Measurements from ENCODE around the gene FOXE3. TPM values are rescaled to one million over a fixed set of nuclear protein-coding genes. Genes with fewer than 3 reads are reported as not detected.

Gene FOXE3
- total RNA-seq, 1 experiment from 2014 or later: not detected

DNA sequence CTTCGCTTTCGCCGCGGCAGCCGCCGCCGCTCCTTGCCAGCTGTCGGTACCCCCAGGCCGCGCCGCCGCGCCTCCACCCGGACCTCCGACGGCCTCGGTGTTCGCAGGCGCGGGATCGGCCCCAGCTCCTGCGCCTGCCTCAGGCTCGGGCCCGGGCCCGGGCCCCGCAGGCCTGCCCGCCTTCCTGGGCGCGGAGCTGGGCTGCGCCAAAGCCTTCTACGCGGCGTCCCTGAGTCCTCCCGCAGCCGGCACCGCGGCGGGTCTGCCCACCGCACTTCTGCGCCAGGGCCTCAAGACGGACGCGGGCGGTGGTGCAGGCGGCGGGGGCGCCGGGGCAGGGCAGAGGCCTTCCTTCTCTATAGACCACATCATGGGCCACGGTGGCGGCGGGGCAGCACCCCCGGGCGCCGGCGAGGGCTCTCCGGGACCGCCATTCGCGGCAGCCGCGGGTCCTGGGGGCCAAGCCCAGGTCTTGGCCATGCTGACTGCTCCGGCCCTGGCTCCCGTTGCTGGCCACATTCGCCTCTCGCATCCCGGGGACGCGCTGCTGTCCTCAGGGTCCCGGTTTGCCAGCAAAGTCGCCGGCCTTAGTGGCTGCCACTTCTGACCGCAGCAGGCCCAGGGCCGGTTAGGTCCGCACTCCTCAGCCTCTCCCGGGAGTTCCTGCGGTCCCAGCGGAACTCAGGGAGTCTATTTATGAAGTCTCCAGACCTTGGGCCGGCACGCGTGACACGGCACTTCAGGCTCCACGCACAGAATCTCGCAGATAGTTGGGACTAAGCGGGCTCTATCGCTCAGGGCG is 23.1 kb downstream of the FOXE3 start:
- DNase-seq (no peak), ATAC-seq (no peak)
- no peaks in the 10 kb centered on the region for H3K9me3 ChIP-seq (ENCODE audit: low read length)
- peaks cover 12% of the 10 kb centered on the region; the same call in 1 of the 2 replicates for H3K4me1 ChIP-seq (ENCODE audit: insufficient read depth, low read length)
- no peaks in the 10 kb centered on the region for H3K27me3 ChIP-seq (ENCODE audit: low read length)
- no peaks in the 10 kb centered on the region for H3F3A ChIP-seq (ENCODE audit: low read length, unreplicated experiment)
- ChIA-PET CTCF (no interaction called here), POLR2A (ENCODE audit: unreplicated experiment) (no interaction called here)
- H3K79me2 ChIP-seq (ENCODE audit: low read length): no peaks in the 10 kb centered on the region
- intact Hi-C loops (cut with micrococcal nuclease): loop anchor here (5.0 to 10.0 kb wide), 2 partner anchors 126 to 488 kb away; no protein-coding TSS in a partner anchor
- no peak for TF ChIP-seq EZH2 (IDR thresholded peaks at IDR 0.05; ENCODE audit: low read length, unreplicated experiment)
- no peak for TF ChIP-seq EZH2phosphoT487 (IDR thresholded peaks at IDR 0.05; ENCODE audit: borderline replicate concordance, low read length)
- TF ChIP-seq CTCF (conservative IDR thresholded peaks at IDR 0.05; ENCODE audit: low read depth, low read length): no peak
- H3K9ac ChIP-seq (ENCODE audit: low read length): no peak overlapping the region
- H3K27ac ChIP-seq (ENCODE audit: low read length): no peak overlapping the region
- no peak overlapping the region for H3K4me3 ChIP-seq (ENCODE audit: low read length)
- no TSS peak for BruUV-seq (replicated peaks)
- no peaks in the 10 kb centered on the region for H3K9me2 ChIP-seq (replicated peaks; ENCODE audit: low read length)
- no peak overlapping the region for H2AFZ ChIP-seq (ENCODE audit: low read length)
- H4K20me1 ChIP-seq (ENCODE audit: low read length): no peaks in the 10 kb centered on the region
- H3K36me3 ChIP-seq (ENCODE audit: low read depth, low read length): no peaks in the 10 kb centered on the region
- H3K4me2 ChIP-seq (ENCODE audit: low read length): no peak overlapping the region

- H3K27ac ChIP-seq (ENCODE audit: low read length): no peak overlapping the region
- TF ChIP-seq CTCF (conservative IDR thresholded peaks at IDR 0.05; ENCODE audit: low read depth, low read length): no peak
- TF ChIP-seq EZH2phosphoT487 (IDR thresholded peaks at IDR 0.05; ENCODE audit: borderline replicate concordance, low read length): no peak
- no peak for TF ChIP-seq EZH2 (IDR thresholded peaks at IDR 0.05; ENCODE audit: low read length, unreplicated experiment)
- DNase-seq: no peak
- no peaks in the 10 kb centered on the region for H3K27me3 ChIP-seq (ENCODE audit: low read length)
- no peak for ATAC-seq
- H3K4me1 ChIP-seq (ENCODE audit: insufficient read depth, low read length): peaks cover 6% of the 10 kb centered on the region; the same call in 1 of the 2 replicates
- intact Hi-C loops (cut with micrococcal nuclease): loop anchor here (5.0 to 10.0 kb wide), 2 partner anchors 125 to 487 kb away; no protein-coding TSS in a partner anchor
- H3F3A ChIP-seq (ENCODE audit: low read length, unreplicated experiment): no peaks in the 10 kb centered on the region
- no peak overlapping the region for H3K4me2 ChIP-seq (ENCODE audit: low read length)
- H3K36me3 ChIP-seq (ENCODE audit: low read depth, low read length): no peaks in the 10 kb centered on the region
- ChIA-PET POLR2A (ENCODE audit: unreplicated experiment) (no interaction called here), CTCF (interaction anchor here (0.6 kb wide), 1 partner anchor 242 kb away, joined by 3 read pairs; no protein-coding TSS in a partner anchor)
- H3K9me3 ChIP-seq (ENCODE audit: low read length): no peaks in the 10 kb centered on the region
- no peaks in the 10 kb centered on the region for H4K20me1 ChIP-seq (ENCODE audit: low read length)
- no peak overlapping the region for H2AFZ ChIP-seq (ENCODE audit: low read length)
- BruUV-seq (replicated peaks): TSS peak; percentile 30
- no peak overlapping the region for H3K4me3 ChIP-seq (ENCODE audit: low read length)
- H3K9me2 ChIP-seq (replicated peaks; ENCODE audit: low read length): no peaks in the 10 kb centered on the region
- no peak overlapping the region for H3K9ac ChIP-seq (ENCODE audit: low read length)
- H3K79me2 ChIP-seq (ENCODE audit: low read length): no peaks in the 10 kb centered on the region
Measured at GRCh38 chr1:47439819-47440598, 23.9 kb downstream of the FOXE3 start.

Measured in PC-3 (cell line).